NAMALWA (cell line): Measurements from ENCODE around the gene MAP3K2.

Source experiments
- DNase-seq: peaks from one replicate; pipeline ENCODE4 v3.0.0-alpha.2; 2015; ENCODE audit warnings: low spot score

The MAP3K2 gene

DNA sequence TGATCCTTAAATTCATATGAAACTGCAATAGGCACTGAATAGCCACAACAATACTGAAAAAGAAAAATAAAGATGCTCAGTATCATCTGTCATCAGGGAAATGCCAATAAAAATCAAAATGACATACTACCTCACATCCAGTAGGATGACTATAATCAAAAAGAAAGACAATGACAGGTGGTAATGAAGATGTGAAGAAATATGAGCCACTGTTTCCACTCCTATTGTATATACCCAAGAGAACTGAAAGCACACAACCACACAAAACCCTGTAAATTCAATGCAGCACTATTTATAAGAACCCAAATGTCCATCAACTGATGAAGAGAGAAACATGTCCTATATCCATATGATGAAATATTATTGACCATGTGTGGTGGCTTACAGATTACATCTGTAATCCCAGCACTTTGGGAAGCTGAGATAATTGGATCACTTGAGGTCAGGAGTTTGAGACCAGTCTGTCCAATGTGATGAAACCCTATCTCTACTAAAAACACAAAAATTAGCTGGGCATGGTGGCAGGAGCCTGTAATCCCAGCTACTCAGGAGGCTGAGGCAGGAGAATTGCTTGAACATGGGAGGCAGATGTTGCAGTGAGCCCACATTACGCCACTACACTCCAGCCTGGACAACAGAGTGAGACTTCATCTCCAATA is 39.9 kb downstream of the MAP3K2 start:
- DNase-seq = no peak

DNA sequence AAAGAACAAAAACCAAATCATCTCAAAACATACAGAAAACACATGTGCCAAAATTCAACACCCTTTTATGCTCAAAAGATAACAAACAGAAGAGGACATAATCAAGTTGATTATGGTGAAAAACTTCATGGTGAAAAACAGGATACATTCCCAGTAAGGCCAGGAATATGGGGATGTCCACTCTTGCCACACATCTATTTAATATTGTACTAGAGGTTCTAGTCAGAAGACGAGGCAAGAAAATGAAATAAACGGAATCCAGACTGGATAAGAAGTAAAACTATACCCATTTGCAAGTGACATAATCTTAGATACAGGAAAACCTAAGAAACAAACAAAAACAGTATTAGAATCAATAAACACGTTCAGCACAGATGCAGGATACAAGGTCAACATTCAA is 40.8 kb downstream of the MAP3K2 start:
- DNase-seq = no peak

DNA sequence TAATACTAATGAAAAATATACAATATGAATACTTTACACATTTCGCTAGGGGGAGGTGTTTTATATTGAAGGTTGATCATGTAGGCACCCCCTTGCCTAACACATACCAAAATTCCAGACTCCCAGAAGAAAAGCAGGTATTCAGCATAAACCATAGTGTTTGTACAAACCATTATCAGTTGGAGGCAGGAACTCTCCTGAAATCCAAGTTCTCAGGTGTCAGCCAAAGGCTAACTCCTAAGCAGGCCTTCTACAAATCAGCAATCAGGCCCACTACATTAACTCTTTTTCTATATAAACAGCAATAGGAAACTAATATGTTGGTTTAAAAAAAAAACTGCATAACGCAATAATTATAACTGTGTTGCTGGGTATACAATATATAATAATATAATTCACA is 44.5 kb downstream of the MAP3K2 start:
- no peak for DNase-seq

DNA sequence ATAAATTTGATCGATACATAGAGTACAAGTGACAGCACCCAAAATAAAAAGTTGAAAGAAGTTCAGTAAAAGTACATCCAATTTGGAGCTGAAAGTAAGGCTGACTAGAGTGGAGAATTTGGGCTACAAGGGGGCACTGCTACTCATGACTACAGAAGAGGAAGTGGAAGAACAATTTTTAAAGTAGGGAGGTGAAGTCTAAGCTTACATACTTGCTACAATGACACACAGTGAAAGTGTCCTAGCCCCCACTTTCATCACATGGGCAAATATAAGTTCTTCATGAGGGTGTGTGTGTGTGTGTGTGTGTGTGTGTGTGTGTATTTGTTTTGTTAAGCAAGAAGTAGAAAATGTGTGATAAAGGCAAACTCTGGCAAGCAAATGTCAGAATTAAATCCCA is 45.7 kb downstream of the MAP3K2 start:
- no peak for DNase-seq

DNA sequence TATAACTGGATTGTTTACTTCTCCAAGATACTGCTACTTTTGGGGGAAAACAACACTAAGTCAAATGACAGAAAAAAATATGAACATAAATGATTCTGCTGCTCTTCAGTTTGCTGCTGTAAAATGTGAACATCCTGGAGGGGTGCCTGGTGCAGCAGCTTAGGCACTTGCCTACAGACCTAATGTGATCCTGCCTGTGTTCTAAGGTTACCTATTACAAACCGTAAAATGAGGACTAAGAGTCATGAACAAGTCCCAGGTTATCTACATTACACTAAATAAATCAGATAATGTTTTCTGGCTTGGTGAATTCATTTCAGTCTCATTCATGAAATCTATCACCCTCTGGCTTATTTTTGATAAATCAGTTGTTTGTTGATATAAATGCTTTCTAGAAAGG is 55.4 kb downstream of the MAP3K2 start:
- no peak for DNase-seq

DNA sequence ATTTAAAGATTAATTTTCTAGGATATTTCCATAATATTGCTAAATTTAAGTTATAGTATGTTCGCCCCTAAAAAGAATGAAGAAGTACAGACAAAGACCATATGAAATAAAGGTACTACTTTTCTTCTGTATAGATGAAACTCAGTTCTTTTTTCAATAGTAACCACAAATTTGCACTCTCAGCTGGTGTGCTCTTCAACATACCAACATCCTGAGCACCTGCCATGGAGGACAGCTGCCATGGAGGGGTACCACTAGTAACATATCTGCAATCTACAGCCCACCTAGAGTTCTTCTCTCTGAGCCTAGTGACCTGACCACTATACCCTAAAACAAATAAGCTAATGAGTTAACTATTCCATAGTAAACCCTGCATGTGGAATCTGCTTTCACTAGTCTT is 57.0 kb downstream of the MAP3K2 start:
- peak; percentile 18 for DNase-seq

DNA sequence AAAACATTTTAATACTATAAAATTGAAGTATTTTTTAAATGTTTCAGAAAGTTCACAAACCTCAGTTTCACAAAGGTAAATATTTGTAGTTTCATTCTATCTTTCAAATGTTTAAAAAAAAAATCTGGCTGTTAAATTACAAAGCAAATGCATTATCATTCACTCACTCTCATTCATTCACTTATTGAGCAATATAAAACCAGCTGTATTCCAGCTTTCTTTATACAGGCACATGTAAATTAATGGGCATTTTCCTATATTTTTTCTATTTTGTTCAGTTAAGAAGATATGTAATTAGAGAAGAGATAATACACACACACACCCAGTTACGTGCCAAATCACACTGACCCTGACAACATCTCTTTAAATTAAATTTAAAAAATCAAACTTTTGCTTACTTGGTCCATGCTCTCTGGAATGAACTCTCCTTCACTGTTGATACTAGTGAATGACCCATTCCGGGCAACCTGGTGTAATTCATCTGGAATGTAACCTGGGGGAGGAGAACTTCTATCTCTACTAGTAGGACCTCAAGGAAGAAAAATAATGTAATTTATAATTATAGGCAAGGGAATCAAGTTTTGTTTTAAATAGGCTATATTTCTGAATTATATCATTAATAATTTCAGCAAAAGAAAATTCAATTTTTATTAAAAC is 61.4 kb downstream of the MAP3K2 start:
- DNase-seq = no peak

DNA sequence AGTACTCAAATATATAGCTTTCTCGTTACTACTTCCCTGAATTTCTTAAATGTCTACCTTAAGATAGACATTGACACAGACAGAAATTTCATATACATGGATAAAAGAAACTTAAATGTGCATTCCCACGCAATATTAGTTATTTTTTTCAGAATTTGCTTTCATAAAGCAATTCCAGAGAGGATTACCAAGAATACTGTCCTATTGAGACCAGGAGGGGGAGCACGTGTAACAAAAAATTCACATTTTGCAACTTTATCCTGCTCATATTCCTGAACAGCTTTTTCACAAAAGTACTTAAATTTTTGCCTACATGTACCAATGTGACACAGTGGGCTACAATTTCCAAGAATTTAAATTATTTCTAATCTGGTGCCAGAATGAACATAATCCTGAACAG is 63.1 kb downstream of the MAP3K2 start:
- peak; percentile 46 for DNase-seq

DNA sequence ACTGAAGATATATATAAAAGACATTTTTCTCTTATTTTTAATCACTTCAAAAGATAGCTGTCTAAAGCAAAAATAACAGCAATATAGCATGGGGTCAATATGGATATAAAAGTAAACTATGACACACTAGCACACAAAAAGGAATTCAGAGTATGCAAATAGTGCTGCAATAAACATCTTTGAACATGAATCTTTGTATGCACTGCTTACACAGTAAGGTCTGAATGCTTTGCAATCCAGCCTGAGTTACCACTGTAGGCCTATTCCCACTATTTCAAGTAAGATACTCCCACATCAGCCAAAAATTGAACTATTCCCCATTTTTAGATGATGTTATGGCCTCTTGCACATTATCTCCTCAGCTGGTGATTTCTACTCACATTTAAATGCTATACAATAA is 66.5 kb downstream of the MAP3K2 start:
- DNase-seq = no peak

DNA sequence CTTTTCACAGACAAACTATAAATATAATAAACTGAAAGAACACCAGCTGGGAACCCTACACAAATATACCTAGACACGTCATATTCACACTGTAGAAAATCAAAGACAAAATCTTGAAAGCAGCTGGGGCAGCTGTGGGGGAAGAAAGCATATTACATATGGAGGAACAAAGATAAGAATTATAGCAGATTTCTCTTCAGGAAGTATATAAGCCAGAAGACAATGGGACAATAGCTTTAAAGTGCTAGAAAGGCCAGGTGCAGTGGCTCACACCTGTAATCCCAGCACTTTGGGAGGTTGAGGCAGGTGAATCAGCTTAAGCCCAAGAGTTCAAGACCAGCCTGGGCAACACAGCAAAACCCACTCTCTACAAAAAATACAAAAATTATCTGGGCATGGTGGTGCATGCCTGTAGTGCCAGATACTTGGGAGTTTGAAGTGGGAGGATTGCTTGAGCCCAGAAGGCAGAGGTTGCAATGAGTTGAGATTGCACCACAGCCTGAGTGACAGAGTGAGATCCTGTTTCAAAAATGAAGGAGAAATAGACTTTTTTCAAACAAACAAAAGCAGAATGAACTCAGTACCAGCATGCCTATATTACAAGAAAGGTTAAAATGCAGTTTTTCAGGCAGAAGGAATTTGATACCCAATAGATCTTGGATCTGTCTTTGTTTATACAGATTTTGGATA is 67.0 kb downstream of the MAP3K2 start:
- DNase-seq = no peak

DNA sequence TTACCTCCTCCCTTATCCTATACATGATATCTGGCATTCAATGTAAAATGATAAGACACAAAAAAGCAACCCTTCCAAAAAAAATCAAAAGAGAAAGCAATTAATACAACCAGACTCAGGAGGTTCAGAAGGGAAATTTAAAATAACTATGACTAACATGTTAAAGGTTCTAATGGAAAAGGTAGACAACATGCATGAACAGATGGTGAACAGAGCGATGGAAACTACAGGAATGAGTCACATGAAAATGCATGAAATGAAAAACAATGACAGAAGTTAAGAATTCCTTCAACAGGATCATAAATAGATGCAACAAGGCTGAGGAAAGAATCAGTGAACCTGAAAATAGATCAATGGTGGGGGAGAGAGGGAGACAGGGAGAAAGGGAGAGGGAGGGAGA is 67.7 kb downstream of the MAP3K2 start:
- DNase-seq = no peak

DNA sequence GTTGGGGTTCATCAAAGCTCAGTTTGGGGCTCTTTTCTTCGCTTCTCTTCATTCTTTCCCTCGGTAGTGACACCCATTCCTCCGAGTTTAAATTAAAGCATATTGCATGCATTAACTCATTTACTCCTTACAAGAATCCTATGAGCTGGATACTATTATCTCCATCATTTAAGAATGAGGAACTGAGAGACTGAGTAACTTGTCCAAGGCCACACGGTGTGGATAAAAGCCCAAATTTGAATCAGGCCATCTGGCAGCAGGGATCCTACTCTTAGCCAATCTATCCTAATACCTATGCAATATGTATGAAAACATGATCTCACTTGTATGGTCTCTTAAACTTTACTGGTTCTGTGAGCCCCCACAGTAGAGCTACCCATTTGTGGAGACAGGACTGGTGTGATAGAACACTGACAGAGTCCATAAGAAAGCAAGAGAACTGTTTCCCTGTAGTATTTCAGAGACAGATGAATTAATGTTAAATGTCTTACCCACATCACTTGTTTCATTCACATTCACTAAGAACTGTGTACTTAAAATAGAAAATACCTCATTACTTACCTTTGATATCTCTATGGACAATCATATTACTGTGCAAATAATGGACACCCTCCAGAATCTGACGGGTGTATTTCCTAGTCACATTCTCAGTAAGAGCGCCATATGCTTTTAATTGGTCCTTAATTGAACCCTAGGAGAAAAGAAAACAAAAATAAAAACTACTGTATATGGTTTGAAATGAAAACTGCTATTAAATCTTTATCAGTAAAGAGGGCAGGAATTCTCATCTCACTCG is 73.4 kb downstream of the MAP3K2 start:
- no peak for DNase-seq

DNA sequence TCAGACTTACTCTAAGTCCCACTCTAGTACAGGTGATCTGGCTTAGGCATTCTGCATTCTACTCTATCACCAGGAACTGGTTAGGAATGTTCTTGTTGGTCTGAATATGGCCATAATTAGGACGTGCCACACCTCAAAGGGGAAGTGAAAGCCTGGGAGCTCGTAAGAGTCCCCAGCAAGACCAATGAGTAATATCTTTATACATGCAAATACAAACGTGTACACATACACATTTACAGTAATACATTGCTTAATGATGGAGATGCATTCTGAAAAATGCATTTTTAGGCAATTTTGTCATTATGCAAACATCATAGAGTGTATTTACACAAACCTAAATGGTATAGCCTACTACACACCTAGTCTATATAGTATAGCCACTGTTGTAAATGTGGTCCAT is 74.4 kb downstream of the MAP3K2 start:
- peak; percentile 54 for DNase-seq

DNA sequence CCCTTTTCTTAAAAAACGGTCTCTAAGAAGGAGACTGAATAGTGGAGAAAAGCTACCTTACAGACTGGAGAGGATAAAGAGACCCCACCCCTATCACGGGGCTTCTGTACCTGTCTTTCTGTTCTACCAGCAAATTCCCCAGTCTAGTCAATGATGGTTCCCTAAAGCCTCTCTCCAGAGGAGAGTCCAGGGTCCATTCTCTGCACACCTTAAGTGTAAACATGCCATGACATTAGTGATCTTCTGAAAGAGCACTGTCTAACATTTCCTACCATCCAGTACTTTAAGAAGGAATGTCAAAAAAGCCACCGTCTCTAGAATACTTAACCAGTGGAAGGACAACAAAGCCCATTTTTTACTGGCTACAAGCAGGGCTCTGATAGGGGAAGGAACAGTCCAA is 76.8 kb downstream of the MAP3K2 start:
- DNase-seq = no peak

DNA sequence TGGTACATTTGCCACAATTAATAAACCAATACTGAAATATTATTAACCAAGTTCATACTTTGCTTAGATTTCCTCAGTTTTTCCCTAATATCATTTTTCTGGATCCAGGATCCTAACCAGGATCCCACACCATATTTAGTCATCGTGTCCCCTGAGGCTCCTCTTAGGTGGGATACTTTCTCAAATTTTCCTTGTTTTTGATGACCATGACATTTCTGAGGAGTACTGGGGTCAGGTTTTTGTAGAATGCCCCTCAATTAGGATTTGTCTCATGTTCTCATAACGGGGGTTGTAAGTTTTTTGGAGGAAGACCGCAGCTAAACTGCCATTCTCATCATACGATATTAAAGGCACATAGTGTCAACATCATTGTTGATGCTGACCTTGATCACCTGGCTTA is 78.3 kb downstream of the MAP3K2 start:
- no peak for DNase-seq

DNA sequence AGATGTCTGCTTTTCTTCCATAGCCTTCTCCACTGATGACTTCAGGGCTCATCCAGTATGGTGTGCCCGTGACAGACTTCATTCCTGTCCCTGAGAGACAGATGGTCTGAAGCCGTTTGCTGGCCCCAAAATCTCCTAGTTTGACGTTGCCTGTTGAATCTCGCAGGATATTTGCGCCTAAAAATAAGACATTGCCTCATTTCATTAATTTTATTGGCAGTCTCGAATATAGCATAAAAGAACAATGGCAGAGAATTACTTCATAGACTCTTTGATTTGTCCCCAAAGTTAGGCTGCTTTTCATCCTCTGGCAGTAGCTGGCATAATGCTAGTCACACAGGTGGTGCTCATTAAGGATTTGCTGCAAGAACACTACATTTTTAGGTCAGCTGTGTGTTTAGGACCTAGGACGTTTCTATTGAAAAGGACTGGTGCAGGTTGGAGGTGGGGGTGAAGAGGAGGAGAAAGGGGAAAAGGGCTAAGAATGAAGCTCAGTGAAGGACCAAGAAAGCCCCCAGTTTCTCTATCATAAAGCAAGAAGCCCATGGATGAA is 79.1 kb downstream of the MAP3K2 start:
- DNase-seq = no peak

DNA sequence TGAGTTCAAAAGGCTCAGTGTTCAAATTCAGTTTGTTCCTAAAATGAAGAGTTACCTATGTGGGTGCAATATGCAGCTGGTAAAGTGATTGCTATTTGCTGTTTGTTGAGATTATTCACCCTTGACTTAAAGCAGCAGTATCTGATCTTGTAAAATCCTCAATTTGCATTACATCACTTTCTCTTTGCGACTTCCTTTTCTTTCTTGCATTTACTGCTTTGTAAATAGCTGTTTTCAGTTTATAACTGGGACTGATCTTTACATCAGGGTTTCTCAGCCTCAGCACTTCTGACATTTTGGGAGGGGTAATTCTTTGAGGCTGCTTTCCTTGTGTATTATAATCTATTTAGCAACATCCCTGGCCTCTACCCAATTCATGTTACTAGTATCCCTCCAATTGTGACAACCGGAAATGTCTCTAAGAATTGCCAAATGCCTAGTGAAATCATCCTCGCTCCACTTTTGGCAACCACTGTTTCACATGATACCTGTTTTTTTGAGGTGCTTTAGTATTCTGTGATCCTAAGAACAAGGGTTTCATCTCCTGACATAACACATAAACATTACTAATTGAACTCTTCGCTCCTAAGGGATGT is 81.7 kb downstream of the MAP3K2 start:
- peak; percentile 28 for DNase-seq

DNA sequence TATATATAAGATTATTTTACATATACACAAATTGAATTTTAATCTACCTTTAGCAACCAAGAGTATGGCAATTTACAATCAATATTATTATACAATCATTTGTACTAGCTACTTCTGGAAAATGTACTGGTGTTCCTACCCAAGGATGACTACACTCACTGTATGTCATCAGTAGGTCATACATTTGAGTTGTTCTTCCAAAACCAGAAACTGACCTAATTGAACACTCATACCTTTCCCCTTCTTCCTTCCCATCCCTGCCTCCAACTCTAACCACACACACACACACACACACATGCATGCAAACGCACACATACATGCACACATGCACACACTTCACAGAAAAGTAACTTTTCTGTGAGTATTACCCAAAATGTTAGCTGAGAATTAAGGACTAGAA is 85.6 kb downstream of the MAP3K2 start:
- no peak for DNase-seq

DNA sequence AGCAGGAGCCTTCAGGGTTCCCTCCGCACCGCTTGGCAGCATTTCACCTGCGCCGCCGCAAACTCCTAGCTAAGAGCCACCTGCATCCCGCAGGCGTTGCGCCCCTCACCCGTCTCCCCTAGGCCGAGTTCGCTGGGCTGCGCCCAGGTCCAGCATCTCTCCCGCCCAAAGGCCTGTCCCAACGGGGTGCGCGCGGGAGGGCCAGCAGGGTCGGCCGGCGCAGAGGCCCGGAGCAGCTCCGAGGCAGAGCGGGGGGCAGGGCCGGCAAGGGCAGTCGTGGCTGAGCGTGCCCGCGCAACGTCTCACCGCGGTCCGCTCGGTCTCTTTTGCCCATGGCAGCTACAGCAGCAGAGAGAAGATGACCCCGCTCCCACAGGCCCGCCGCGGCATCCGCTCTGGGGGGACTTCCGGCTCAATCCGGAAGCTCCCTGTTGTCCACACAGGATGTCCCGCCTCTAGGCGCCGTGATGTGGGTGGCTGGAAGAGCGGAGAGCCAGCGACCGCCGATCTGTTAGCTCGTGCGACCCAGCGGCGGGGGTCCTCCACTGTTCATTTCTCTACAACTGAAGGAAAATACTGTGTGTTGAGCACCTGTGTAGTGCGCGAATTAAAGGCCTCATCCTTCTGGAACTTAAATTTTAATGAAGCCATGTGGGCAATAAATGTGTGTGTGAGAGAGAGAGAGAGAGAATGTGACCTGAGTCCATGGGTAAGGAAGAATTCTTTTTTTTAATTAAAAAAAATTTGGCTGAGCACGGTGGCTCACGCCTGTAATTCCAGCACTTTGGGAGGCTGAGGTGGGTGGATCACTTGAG is 93.8 kb downstream of the MAP3K2 start, which contains the start of gene ERCC3:
TSS of gene ERCC3 (minus strand) at position 397 of the 815 bp plus-strand sequence. CDS start at position 334, 63 bp downstream.
- peak; percentile 91 for DNase-seq

DNA sequence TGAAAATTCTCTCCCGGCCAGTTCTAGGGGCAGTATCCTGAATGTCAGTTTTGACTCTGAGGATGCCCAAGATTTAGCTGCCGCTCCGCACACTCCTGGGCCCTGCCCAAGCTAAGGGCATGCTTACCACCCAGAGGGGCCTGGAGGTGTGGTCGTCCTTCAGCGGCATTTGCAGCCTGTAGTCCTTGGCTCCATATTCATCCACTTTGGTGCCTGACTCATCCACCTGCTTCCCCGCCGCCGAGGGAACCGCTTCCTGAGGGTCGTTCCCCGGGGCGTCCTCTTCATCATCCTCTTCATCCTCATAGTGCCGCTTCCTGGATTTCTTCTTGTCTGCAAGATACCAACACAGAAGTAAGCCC is 94.4 kb downstream of the MAP3K2 start:
- DNase-seq = no peak

DNA sequence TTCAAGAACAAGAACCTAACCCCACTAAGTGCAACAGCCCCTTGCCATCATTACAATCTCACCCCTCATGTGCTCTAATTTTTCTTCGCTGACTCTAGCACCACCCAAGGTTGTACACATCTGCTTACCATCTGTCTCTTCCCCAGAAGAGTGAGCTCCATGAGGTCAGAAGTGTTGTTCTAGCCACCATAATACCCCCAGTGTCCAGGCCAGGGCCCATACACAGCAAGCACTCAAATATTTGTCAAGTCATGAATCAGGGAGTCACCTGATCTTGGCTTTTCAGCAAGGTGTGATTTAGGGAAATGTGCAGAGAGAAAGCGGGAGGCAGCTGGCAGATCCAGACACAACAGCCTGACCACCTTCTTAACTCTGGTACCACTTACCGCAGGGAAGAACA is 99.5 kb downstream of the MAP3K2 start:
- DNase-seq = no peak
